SK-N-DZ (cell line): ENCODE data around the gene OTUD4.
"Not testable (repeated sequence)": the region's sequence is repeated elsewhere in the genome, so short reads cannot be mapped to it uniquely, and the experiment has no call there.

Experiments
- DNase-seq: peaks from one replicate; pipeline ENCODE4 v3.0.0-alpha.2; 2015; ENCODE audit warnings: low spot score

The OTUD4 gene

GRCh38 chr4:145179861-145180297 lies 510 bp downstream of the OTUD4 start:
- not testable (repeated sequence) for DNase-seq

GRCh38 chr4:145179281-145179860 lies 1.0 kb downstream of the OTUD4 start:
- peak; percentile 1 for DNase-seq

- no peak for DNase-seq
Measured at GRCh38 chr4:145178740-145179280, 1.6 kb downstream of the OTUD4 start.

- no peak for DNase-seq
Measured at GRCh38 chr4:145177906-145178538, 2.4 kb downstream of the OTUD4 start.

- DNase-seq, result no peak
Measured at GRCh38 chr4:145177511-145177905, 2.9 kb downstream of the OTUD4 start.

GRCh38 chr4:145176641-145177432 lies 3.6 kb downstream of the OTUD4 start:
- DNase-seq, result no peak

- DNase-seq, result no peak
Measured at GRCh38 chr4:145171911-145172310, 8.5 kb downstream of the OTUD4 start.

GRCh38 chr4:145170223-145170622 lies 10.2 kb downstream of the OTUD4 start:
- no peak for DNase-seq

- DNase-seq, result no peak
Measured at GRCh38 chr4:145168581-145169187, 11.7 kb downstream of the OTUD4 start.

GRCh38 chr4:145167887-145168286 lies 12.5 kb downstream of the OTUD4 start:
- DNase-seq, result no peak

- DNase-seq, result no peak
Measured at GRCh38 chr4:145161549-145161948, 18.8 kb downstream of the OTUD4 start.

- no peak for DNase-seq
Measured at GRCh38 chr4:145156986-145157385, 23.4 kb downstream of the OTUD4 start.

GRCh38 chr4:145155268-145155870 lies 25.0 kb downstream of the OTUD4 start:
- DNase-seq, result no peak

- DNase-seq, result no peak
Measured at GRCh38 chr4:145154573-145154972, 25.8 kb downstream of the OTUD4 start.

- no peak for DNase-seq
Measured at GRCh38 chr4:145153904-145154298, 26.5 kb downstream of the OTUD4 start.

- no peak for DNase-seq
Measured at GRCh38 chr4:145153181-145153903, 27.0 kb downstream of the OTUD4 start.

GRCh38 chr4:145148980-145149379 lies 31.4 kb downstream of the OTUD4 start:
- no peak for DNase-seq

GRCh38 chr4:145136219-145136618 lies 44.2 kb downstream of the OTUD4 start:
- DNase-seq, result not testable (repeated sequence)

- no peak for DNase-seq
Measured at GRCh38 chr4:145132511-145133098, 47.8 kb downstream of the OTUD4 start.

GRCh38 chr4:145131848-145132247 lies 48.5 kb downstream of the OTUD4 start:
- no peak for DNase-seq
